T-helper 1 cell treated with Interleukin-12 subunit alpha and Interleukin-12 subunit beta and Interleukin-4 antibody, amounts not matched to agents 30 μg/mL and 1 μg/mL, for 36 hours (primary cell): ENCODE data around the gene PDLIM1.
"Not testable (repeated sequence)": the region's sequence is repeated elsewhere in the genome, so short reads cannot be mapped to it uniquely, and the experiment has no call there.

Experiments used
- H3K27ac Mint-ChIP-seq: one replicate; pipeline ENCODE4 v1.8.0; 2021; ENCODE audit warnings: mild to moderate bottlenecking, mixed read lengths
- H3K27me3 Mint-ChIP-seq: one replicate; pipeline ENCODE4 v1.8.0; 2021; ENCODE audit warnings: low read depth, mixed read lengths
- H3K36me3 Mint-ChIP-seq: one replicate; pipeline ENCODE4 v1.8.0; 2021; ENCODE audit warnings: low read depth, mixed read lengths
- H3K4me1 Mint-ChIP-seq: one replicate; pipeline ENCODE4 v1.8.0; 2021; ENCODE audit warnings: low read depth, mixed read lengths
- H3K4me3 Mint-ChIP-seq: one replicate; pipeline ENCODE4 v1.8.0; 2021; ENCODE audit warnings: mild to moderate bottlenecking, moderate library complexity, mixed read lengths
- H3K9me3 Mint-ChIP-seq: one replicate; pipeline ENCODE4 v1.8.0; 2021; ENCODE audit warnings: mixed read lengths

The PDLIM1 gene

GRCh38 chr10:95214793-95215192 lies 76.0 kb downstream of the PDLIM1 start:
- Mint-ChIP-seq H3K27ac (no peak overlapping the region), H3K27me3 (peaks cover 10% of the 10 kb centered on the region), H3K4me3 (no peak overlapping the region), H3K36me3 (no peaks in the 10 kb centered on the region), H3K4me1 (no peaks in the 10 kb centered on the region), H3K9me3 (no peaks in the 10 kb centered on the region)

DNA sequence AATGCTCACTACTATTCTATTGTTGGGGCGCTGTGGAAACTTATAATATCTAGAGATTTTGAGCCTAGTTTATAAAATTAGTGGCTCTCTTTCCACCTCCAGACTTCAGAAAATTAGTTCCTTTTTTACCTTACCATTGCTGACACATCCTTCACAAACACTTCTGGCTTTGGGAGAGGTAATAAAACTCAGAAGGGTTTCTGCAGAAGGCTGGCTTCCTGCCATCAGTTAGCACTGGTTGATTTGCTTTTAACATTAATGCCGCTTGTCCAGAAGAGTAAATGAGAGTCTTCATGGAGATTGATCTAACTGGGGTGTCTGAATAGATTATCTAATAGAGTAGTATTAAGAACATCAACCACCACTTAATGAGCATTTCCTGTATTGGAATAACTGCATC lies 76.4 kb downstream of the PDLIM1 start:
- H3K36me3 Mint-ChIP-seq = no peaks in the 10 kb centered on the region
- H3K27ac Mint-ChIP-seq = no peak overlapping the region
- no peak overlapping the region for H3K4me3 Mint-ChIP-seq
- H3K9me3 Mint-ChIP-seq = no peaks in the 10 kb centered on the region
- no peaks in the 10 kb centered on the region for H3K4me1 Mint-ChIP-seq
- peaks cover 5% of the 10 kb centered on the region for H3K27me3 Mint-ChIP-seq

- H3K27ac Mint-ChIP-seq = no peak overlapping the region
- no peaks in the 10 kb centered on the region for H3K27me3 Mint-ChIP-seq
- no peak overlapping the region for H3K4me3 Mint-ChIP-seq
- H3K36me3 Mint-ChIP-seq = no peaks in the 10 kb centered on the region
- no peaks in the 10 kb centered on the region for H3K9me3 Mint-ChIP-seq
- H3K4me1 Mint-ChIP-seq = no peaks in the 10 kb centered on the region
Measured at GRCh38 chr10:95211606-95212279, 79.1 kb downstream of the PDLIM1 start.

GRCh38 chr10:95209509-95210127 lies 81.2 kb downstream of the PDLIM1 start:
- Mint-ChIP-seq H3K4me1 (no peaks in the 10 kb centered on the region), H3K27me3 (no peaks in the 10 kb centered on the region), H3K36me3 (no peaks in the 10 kb centered on the region), H3K27ac (no peak overlapping the region), H3K9me3 (no peaks in the 10 kb centered on the region), H3K4me3 (no peak overlapping the region)

GRCh38 chr10:95208702-95209391 lies 82.0 kb downstream of the PDLIM1 start:
- no peak overlapping the region for H3K27ac Mint-ChIP-seq
- no peaks in the 10 kb centered on the region for H3K9me3 Mint-ChIP-seq
- H3K4me1 Mint-ChIP-seq = no peaks in the 10 kb centered on the region
- H3K4me3 Mint-ChIP-seq = no peak overlapping the region
- no peaks in the 10 kb centered on the region for H3K36me3 Mint-ChIP-seq
- H3K27me3 Mint-ChIP-seq = no peaks in the 10 kb centered on the region

DNA sequence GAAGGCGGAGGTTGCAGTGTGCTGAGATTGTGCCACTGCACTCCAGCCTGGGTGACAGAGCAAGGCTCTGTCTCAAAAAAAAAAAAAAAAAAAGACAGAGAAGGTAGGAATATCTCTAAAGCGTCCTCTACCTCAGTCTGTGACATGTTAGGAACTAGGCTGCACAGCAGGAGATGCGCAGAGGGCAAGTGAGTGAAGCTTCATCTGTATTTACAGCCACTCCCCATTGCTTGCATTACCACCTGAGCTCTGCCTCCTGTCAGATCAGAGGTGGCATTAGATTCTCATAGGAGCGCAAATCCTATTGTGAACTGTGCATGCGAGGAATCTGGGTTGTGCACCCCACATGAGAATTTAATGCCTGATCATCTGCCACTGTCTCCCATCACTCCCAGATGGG lies 87.9 kb downstream of the PDLIM1 start:
- not testable (repeated sequence) for H3K27ac Mint-ChIP-seq, H3K27me3 Mint-ChIP-seq, H3K9me3 Mint-ChIP-seq, H3K4me3 Mint-ChIP-seq, H3K4me1 Mint-ChIP-seq, H3K36me3 Mint-ChIP-seq

GRCh38 chr10:95201736-95202135 lies 89.1 kb downstream of the PDLIM1 start:
- no peaks in the 10 kb centered on the region for H3K36me3 Mint-ChIP-seq

DNA sequence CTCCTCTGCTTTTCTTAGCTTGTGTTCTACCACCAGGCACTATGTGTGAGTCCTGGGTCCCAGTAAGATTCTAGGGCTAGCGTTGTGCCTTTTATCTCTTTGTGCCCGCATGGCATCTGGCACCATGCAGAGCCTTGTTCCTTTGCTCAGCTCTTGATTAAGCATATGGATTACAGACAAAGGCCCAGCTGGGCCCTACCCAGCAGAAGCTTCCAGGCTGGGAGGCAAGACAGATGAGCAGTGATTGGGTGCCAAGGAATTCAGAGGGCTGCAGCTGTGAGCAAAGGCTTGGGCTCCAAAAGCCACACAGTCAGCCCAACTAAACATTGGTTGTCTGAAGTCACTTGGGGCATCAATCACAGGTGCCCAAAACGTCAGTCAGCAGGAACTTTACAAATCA lies 94.8 kb downstream of the PDLIM1 start:
- H3K9me3 Mint-ChIP-seq = no peaks in the 10 kb centered on the region
- H3K27me3 Mint-ChIP-seq = peaks cover 4% of the 10 kb centered on the region
- H3K4me3 Mint-ChIP-seq = no peak overlapping the region

More at GRCh38 chr10:95201736-95202135, 89.1 kb downstream of the PDLIM1 start:
- Mint-ChIP-seq H3K9me3 (no peaks in the 10 kb centered on the region), H3K27ac (no peak overlapping the region), H3K4me3 (no peak overlapping the region), H3K27me3 (no peaks in the 10 kb centered on the region), H3K4me1 (no peaks in the 10 kb centered on the region)

DNA sequence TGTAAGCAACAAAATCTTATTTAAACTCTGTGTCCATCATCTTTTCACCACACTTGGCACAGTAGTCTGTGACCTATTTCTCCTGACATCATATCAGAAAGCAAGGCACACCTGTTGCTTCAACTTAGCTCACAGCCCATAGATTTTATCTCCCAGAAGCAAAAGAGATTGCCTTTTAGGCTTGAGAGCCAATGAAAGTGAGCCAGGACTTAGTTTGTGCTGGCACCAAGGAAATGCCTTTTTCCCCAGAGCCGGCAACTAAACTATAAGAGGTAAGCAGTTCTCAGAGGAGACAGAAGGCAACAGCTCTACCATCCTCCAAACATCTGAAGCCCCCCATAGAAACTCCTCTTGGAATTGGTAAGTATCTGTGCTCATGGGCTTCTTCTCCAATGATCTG lies 96.9 kb downstream of the PDLIM1 start, which contains the start of gene ACSM6:
Gene ACSM6 (plus strand): TSS at position 295 of the 400 bp plus-strand sequence. CDS start 248 bp downstream, outside the sequence.
- Mint-ChIP-seq H3K4me1 (no peaks in the 10 kb centered on the region), H3K9me3 (no peaks in the 10 kb centered on the region), H3K4me3 (no peak within 1 kb of the TSS), H3K27ac (no peak within 1 kb of the TSS), H3K36me3 (no peaks in the 10 kb centered on the region), H3K27me3 (peaks cover 9% of the 10 kb centered on the region)

More for the DNA sequence above, 94.8 kb downstream of the PDLIM1 start:
- no peak overlapping the region for H3K27ac Mint-ChIP-seq
- no peaks in the 10 kb centered on the region for H3K4me1 Mint-ChIP-seq
- no peaks in the 10 kb centered on the region for H3K36me3 Mint-ChIP-seq

DNA sequence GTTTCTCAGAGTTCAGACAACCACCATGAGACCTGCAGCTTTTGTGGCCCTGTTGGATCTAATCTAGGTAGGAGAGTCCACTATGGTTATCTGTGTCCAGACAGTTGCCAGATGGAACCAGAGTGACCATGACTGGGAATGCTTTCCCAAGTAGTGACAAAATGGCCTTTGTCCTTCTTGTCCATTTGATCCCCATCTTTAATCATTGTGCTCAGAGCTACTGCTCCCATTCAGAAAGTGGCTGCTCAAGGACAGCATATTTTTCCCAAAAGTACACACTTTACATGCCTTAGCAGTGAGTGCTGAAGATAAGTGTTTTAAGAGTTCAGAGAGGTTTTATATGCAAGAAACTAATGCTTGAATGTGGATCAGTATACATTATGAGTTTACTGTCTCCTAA lies 102.2 kb downstream of the PDLIM1 start:
- H3K36me3 Mint-ChIP-seq = no peaks in the 10 kb centered on the region
- peaks cover 6% of the 10 kb centered on the region for H3K4me1 Mint-ChIP-seq
- H3K9me3 Mint-ChIP-seq = no peaks in the 10 kb centered on the region
- H3K27ac Mint-ChIP-seq = no peak overlapping the region
- H3K4me3 Mint-ChIP-seq = no peak overlapping the region
- H3K27me3 Mint-ChIP-seq = peaks cover 26% of the 10 kb centered on the region

DNA sequence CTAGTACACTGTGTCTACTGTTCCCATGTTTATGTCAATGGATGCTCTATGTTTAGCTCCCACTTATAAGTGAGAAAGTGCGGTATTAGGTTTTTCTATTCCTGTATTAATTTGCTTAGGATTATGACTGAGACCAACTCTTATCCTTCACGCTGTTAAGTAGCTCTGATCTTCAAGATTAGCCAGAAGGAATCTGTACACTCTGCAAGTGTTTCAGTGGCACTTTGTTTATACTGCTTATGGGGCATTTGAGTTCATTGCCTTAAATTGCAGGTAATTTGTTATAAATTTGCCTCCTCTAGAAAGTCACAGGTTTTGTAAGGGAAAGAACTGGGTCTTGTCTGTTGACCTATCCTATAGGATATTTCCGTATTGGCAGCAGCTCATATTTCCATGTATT lies 103.2 kb downstream of the PDLIM1 start:
- peaks cover 29% of the 10 kb centered on the region for H3K27me3 Mint-ChIP-seq
- H3K9me3 Mint-ChIP-seq = no peaks in the 10 kb centered on the region
- no peak overlapping the region for H3K27ac Mint-ChIP-seq
- no peaks in the 10 kb centered on the region for H3K36me3 Mint-ChIP-seq
- peaks cover 8% of the 10 kb centered on the region for H3K4me1 Mint-ChIP-seq
- no peak overlapping the region for H3K4me3 Mint-ChIP-seq
